ENCODE results near the gene HSD17B2. TPM values are rescaled to one million over a fixed set of nuclear protein-coding genes. Genes with fewer than 3 reads are reported as not detected.
"Not testable (repeated sequence)": the region's sequence is repeated elsewhere in the genome, so short reads cannot be mapped to it uniquely, and the experiment has no call there.

The HSD17B2 gene
- total and polyA plus RNA-seq, 2 of the 4 experiments (the other 2 are of a cell fraction) = 0.12 to 0.18 TPM

DNA sequence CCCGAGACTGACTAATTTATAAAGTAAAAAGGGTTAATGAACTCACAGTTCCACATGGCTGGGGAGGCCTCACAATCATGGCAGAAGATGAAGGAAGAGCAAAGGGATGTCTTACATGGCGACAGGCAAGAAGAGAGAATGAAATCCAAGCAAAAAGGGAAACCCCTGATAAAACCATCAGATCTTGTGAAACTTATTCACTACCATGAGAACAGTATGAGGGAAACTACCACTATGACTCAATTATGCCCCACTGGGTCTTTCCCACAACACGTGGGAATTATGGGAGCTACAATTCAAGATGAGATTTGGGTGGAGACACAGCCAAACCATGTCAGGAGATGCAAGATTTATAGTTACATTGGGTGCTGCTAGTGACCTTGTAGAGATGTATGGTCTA, 74.2 kb downstream of the HSD17B2 start:
- POLR2A ChIA-PET (ENCODE audit: unreplicated experiment); H3K4me1 ChIP-seq (ENCODE audit: control insufficient read depth, insufficient read depth, low read length); H2AK9ac ChIP-seq (replicated peaks; ENCODE audit: low read depth, low read length, poor library complexity); in situ Hi-C loops (cut with MboI; ENCODE audit: low sequenced_read_pairs); H3K56ac ChIP-seq (ENCODE audit: extremely low read depth, insufficient read depth, low read length); dilution Hi-C loops (cut with HindIII; ENCODE audit: low sequenced_read_pairs, unreplicated experiment); H3K14ac ChIP-seq (replicated peaks; ENCODE audit: low read depth, low read length); H4K20me1 ChIP-seq (ENCODE audit: insufficient read depth, low read length); H2AK5ac ChIP-seq (ENCODE audit: low read depth, low read length); H4K8ac ChIP-seq (ENCODE audit: low read depth in 2 of 2, low read length in 2 of 2); H3K18ac ChIP-seq (ENCODE audit: low read depth, low read length); ATAC-seq (ENCODE audit: low read depth); H2AFZ ChIP-seq (replicated peaks; ENCODE audit: low read length, poor library complexity); H2BK15ac ChIP-seq (ENCODE audit: low read depth, low read length); DNase-seq; H4K5ac ChIP-seq (ENCODE audit: low read depth, low read length); H3K23ac ChIP-seq (ENCODE audit: low read depth, low read length); H2BK120ac ChIP-seq (ENCODE audit: low read depth, low read length); H3K36me3 ChIP-seq (ENCODE audit: control insufficient read depth, insufficient read depth, low read length); H3K27ac ChIP-seq (ENCODE audit: insufficient read depth, low read length); H3K27me3 ChIP-seq (ENCODE audit: control insufficient read depth, insufficient read depth, low read length); H4K91ac ChIP-seq (ENCODE audit: insufficient read depth, low read depth, low read length); H3K9me3 ChIP-seq (ENCODE audit: control insufficient read depth, insufficient read depth, low read length); H3K9me1 ChIP-seq (ENCODE audit: insufficient read depth, low read length); H2BK20ac ChIP-seq (ENCODE audit: low read depth, low read length); H3K9ac ChIP-seq (ENCODE audit: low read depth, low read length); BruUV-seq (replicated peaks); H2BK5ac ChIP-seq (ENCODE audit: low read depth, low read length, poor library complexity, severe bottlenecking); H3K4me3 ChIP-seq (ENCODE audit: insufficient read depth, low read depth, low read length); intact Hi-C loops (cut with micrococcal nuclease); CTCF ChIA-PET; H3K4ac ChIP-seq (ENCODE audit: low read depth, low read length); H3K4me2 ChIP-seq (ENCODE audit: low read depth, low read length); H3K79me1 ChIP-seq (ENCODE audit: low read depth in 1 of 2, low read length in 2 of 2): not testable (repeated sequence)
- 86% methylated on average over 1 of the region's 3 CpGs; no CpG with 5 or more reads in 1 of the 2 experiments for WGBS, 2 experiments (ENCODE audit: extremely low coverage in 2 of 2, insufficient read length in 1 of 2)

Measured in IMR-90 (cell line).